Activated naive CD4-positive, alpha-beta T cell treated with anti-CD3 and anti-CD28 coated beads, Interleukin-2, amount 50 U/mL, for 72 hours (primary cell): ENCODE results near the gene IGFL2. TPM values are rescaled to one million over a fixed set of nuclear protein-coding genes. Genes with fewer than 3 reads are reported as not detected.
"Not testable (repeated sequence)": the region's sequence is repeated elsewhere in the genome, so short reads cannot be mapped to it uniquely, and the experiment has no call there.

Experiments
- ATAC-seq, 2 donors: fragments of 150-1000 bp; cut with Tn5 transposase; 2 replicates each; pipeline ENCODE4 v1.10.0; 2021; ENCODE audit warnings: mild to moderate bottlenecking in 2 of 2, moderate library complexity in 2 of 2
- DNase-seq, 2 donors: peaks; one replicate each; pipeline ENCODE4 v3.0.0; 2021 to 2022; ENCODE audit warnings: low spot score in 2 of 2
- H3K27ac Mint-ChIP-seq, 2 donors: one replicate each; pipeline ENCODE4 v1.8.0; 2022; ENCODE audit warnings: mild to moderate bottlenecking in 2 of 2, mixed read lengths in 2 of 2
- H3K36me3 Mint-ChIP-seq, 2 donors: one replicate each; pipeline ENCODE4 v1.8.0; 2022; ENCODE audit warnings: mixed read lengths in 2 of 2
- H3K9me3 Mint-ChIP-seq, 2 donors: one replicate each; pipeline ENCODE4 v1.8.0; 2022; ENCODE audit warnings: mixed read lengths in 2 of 2
- total RNA-seq, 2 donors: library from RNA; stranded (reverse); gene quantifications; one replicate each; pipeline ENCODE4 v1.2.3, GENCODE V29; 2022

Gene IGFL2
- total RNA-seq = 1 to 10 TPM in 1 of 2 donors, not detected in 1; 1.0 TPM

- no peaks in the 10 kb centered on the region for H3K9me3 Mint-ChIP-seq
- ATAC-seq (peak; percentile 92 to 94), DNase-seq (peak in 1 of 2 donors; percentile 22)
- no peaks in the 10 kb centered on the region for H3K36me3 Mint-ChIP-seq
- H3K27ac Mint-ChIP-seq = peak within 1 kb of the TSS in 1 of 2 donors; percentile 8
These were observed at the start of gene IGFL2 for GRCh38 chr19:46147791-46148288. Gene IGFL2 (plus strand): TSS chr19:46148238. CDS start chr19:46148279, 41 bp downstream.

- H3K36me3 Mint-ChIP-seq = peaks cover 20 to 26% of the 10 kb centered on the region in 2 donors
- peaks cover 12 to 23% of the 10 kb centered on the region in 2 donors for H3K9me3 Mint-ChIP-seq
- DNase-seq (no peak), ATAC-seq (no peak)
- H3K27ac Mint-ChIP-seq = no peak overlapping the region
These were observed 47.7 kb upstream of the IGFL2 start for GRCh38 chr19:46100344-46100743.

- no peak overlapping the region for H3K27ac Mint-ChIP-seq
- H3K9me3 Mint-ChIP-seq = peaks cover 12 to 18% of the 10 kb centered on the region in 2 donors
- ATAC-seq = no peak
- no peak for DNase-seq
- H3K36me3 Mint-ChIP-seq = peaks cover 20 to 26% of the 10 kb centered on the region in 2 donors
These were observed 46.7 kb upstream of the IGFL2 start for GRCh38 chr19:46101293-46101692.

GRCh38 chr19:46102333-46102732, 45.7 kb upstream of the IGFL2 start:
- not testable (repeated sequence) for DNase-seq, H3K27ac Mint-ChIP-seq, ATAC-seq
- Mint-ChIP-seq H3K36me3 (peaks cover 16 to 22% of the 10 kb centered on the region in 2 donors), H3K9me3 (peaks cover 10 to 14% of the 10 kb centered on the region in 2 donors)

GRCh38 chr19:46107371-46107770, 40.7 kb upstream of the IGFL2 start:
- Mint-ChIP-seq H3K27ac (no peak overlapping the region), H3K36me3 (no peaks in the 10 kb centered on the region), H3K9me3 (no peaks in the 10 kb centered on the region)
- ATAC-seq = no peak
- no peak for DNase-seq

GRCh38 chr19:46109876-46110275, 38.2 kb upstream of the IGFL2 start:
- no peaks in the 10 kb centered on the region for H3K9me3 Mint-ChIP-seq
- DNase-seq (no peak), ATAC-seq (no peak)
- H3K27ac Mint-ChIP-seq = no peak overlapping the region
- no peaks in the 10 kb centered on the region for H3K36me3 Mint-ChIP-seq

GRCh38 chr19:46111376-46111775, 36.7 kb upstream of the IGFL2 start:
- DNase-seq (no peak), ATAC-seq (no peak)
- H3K9me3 Mint-ChIP-seq = no peaks in the 10 kb centered on the region
- H3K36me3 Mint-ChIP-seq = no peaks in the 10 kb centered on the region
- no peak overlapping the region for H3K27ac Mint-ChIP-seq

- ATAC-seq (no peak), DNase-seq (no peak)
- Mint-ChIP-seq H3K36me3 (no peaks in the 10 kb centered on the region), H3K9me3 (no peaks in the 10 kb centered on the region), H3K27ac (no peak overlapping the region)
These were observed 35.5 kb upstream of the IGFL2 start for GRCh38 chr19:46112527-46112926.

GRCh38 chr19:46113726-46114125, 34.3 kb upstream of the IGFL2 start:
- DNase-seq = no peak
- no peak for ATAC-seq

GRCh38 chr19:46115396-46116106, 32.5 kb upstream of the IGFL2 start:
- Mint-ChIP-seq H3K36me3 (no peaks in the 10 kb centered on the region), H3K9me3 (no peaks in the 10 kb centered on the region), H3K27ac (peak overlapping the region in 1 of 2 donors; percentile 80)
- ATAC-seq (peak; percentile 99 to 100), DNase-seq (peak; percentile 65 to 67)

More at GRCh38 chr19:46113726-46114125, 34.3 kb upstream of the IGFL2 start:
- Mint-ChIP-seq H3K9me3 (no peaks in the 10 kb centered on the region), H3K36me3 (no peaks in the 10 kb centered on the region), H3K27ac (no peak overlapping the region)

- Mint-ChIP-seq H3K9me3 (no peaks in the 10 kb centered on the region), H3K27ac (no peak overlapping the region), H3K36me3 (no peaks in the 10 kb centered on the region)
- ATAC-seq (no peak), DNase-seq (no peak)
These were observed 31.9 kb upstream of the IGFL2 start for GRCh38 chr19:46116121-46116520.

- H3K27ac Mint-ChIP-seq = no peak overlapping the region
- no peaks in the 10 kb centered on the region for H3K9me3 Mint-ChIP-seq
- ATAC-seq = no peak
- no peak for DNase-seq
- H3K36me3 Mint-ChIP-seq = no peaks in the 10 kb centered on the region
These were observed 29.9 kb upstream of the IGFL2 start for GRCh38 chr19:46118136-46118535.

GRCh38 chr19:46124638-46125115, 23.4 kb upstream of the IGFL2 start, which contains the start of gene IGFL3:
Gene IGFL3 (minus strand): TSS chr19:46124688. CDS start chr19:46124649, 39 bp downstream.
- ATAC-seq = no peak
- no peaks in the 10 kb centered on the region for H3K9me3 Mint-ChIP-seq

GRCh38 chr19:46125447-46125846, 22.6 kb upstream of the IGFL2 start:
- ATAC-seq (no peak), DNase-seq (no peak)
- no peak overlapping the region for H3K27ac Mint-ChIP-seq
- no peaks in the 10 kb centered on the region for H3K9me3 Mint-ChIP-seq
- peaks cover 4 to 5% of the 10 kb centered on the region in 2 donors for H3K36me3 Mint-ChIP-seq

More at GRCh38 chr19:46124638-46125115, 23.4 kb upstream of the IGFL2 start, which contains the start of gene IGFL3:
- Mint-ChIP-seq H3K36me3 (peaks cover 4 to 5% of the 10 kb centered on the region in 2 donors), H3K27ac (no peak within 1 kb of the TSS)
- DNase-seq = no peak

- no peak for DNase-seq
- Mint-ChIP-seq H3K27ac (no peak overlapping the region), H3K36me3 (peaks cover 4 to 5% of the 10 kb centered on the region in 2 donors), H3K9me3 (no peaks in the 10 kb centered on the region)
- ATAC-seq = no peak
These were observed 21.9 kb upstream of the IGFL2 start for GRCh38 chr19:46126086-46126580.

- H3K9me3 Mint-ChIP-seq = peaks cover 0 to 4% of the 10 kb centered on the region in 2 donors
- DNase-seq = no peak
- ATAC-seq = no peak
- no peak overlapping the region for H3K27ac Mint-ChIP-seq
- H3K36me3 Mint-ChIP-seq = peaks cover 4 to 5% of the 10 kb centered on the region in 2 donors
These were observed 16.4 kb upstream of the IGFL2 start for GRCh38 chr19:46131485-46132143.
